Right lung (tissue), 5 donors: ENCODE results near the gene PPM1H. TPM values are rescaled to one million over a fixed set of nuclear protein-coding genes. Genes with fewer than 3 reads are reported as not detected.
"Not testable (repeated sequence)": the region's sequence is repeated elsewhere in the genome, so short reads cannot be mapped to it uniquely, and the experiment has no call there.

Source experiments
- DNase-seq, 2 donors: peaks; one replicate each; pipeline ENCODE4 v3.0.0-alpha.2; 2013
- polyA plus RNA-seq, 5 donors: library from polyadenylated mRNA; unstranded; fragments of 120-200 nt; gene quantifications; one replicate each; pipeline versions ENCODE4 v1.2.1 to v1.2.3, GENCODE V29; 2013; ENCODE audit warnings: inconsistent platforms in 1 of 5, low replicate concordance in 1 of 5; ENCODE audit not compliant: insufficient read length in 5 of 5, insufficient read depth in 1 of 5

Gene PPM1H
- polyA plus RNA-seq, 5 donors, result 5.3 to 13.0 (median 8.5) TPM

GRCh38 chr12:62839869-62840660 is 94.9 kb downstream of the PPM1H start:
- DNase-seq, result no peak

GRCh38 chr12:62834971-62835547 is 99.9 kb downstream of the PPM1H start:
- DNase-seq, result no peak

DNA sequence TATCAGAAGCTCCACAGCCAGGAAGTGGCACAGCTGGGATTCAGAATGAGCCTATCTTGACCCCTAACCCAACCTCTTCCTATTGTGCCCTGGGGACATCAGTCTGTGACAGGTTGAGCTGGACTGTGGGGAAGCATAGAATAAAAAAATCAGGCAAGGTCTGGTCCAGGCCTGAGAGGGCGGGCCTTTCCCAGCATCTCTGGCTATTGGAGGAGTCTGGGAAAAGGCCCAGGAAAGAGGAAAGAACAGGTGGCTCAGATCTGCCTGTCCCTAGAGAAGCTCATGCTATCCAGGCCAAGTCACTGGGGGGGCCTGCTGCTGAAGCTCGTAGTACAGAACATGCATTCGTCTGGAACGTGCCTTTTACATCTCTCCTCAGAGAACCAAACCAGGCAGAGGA is 100.5 kb downstream of the PPM1H start:
- DNase-seq, result no peak

GRCh38 chr12:62833634-62834033 is 101.3 kb downstream of the PPM1H start:
- DNase-seq, result no peak

DNA sequence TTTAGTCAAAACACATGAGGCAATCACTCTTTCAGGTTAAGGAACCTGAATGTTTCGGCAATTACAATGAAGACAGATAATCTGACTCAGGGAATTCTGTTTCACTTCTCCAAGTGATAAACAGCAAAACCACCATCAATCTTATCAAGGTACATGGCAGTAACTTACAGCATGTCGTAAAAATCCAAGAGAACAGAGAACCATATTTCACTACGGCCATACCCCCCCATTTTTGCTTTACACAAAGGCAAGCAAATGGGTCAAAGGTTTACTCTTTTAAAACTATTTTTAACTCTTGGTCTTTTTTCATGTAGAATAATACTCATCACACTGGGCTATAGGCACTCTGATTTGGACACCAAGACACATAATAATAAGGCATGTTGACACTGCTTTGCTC is 102.4 kb downstream of the PPM1H start:
- DNase-seq, result no peak

DNA sequence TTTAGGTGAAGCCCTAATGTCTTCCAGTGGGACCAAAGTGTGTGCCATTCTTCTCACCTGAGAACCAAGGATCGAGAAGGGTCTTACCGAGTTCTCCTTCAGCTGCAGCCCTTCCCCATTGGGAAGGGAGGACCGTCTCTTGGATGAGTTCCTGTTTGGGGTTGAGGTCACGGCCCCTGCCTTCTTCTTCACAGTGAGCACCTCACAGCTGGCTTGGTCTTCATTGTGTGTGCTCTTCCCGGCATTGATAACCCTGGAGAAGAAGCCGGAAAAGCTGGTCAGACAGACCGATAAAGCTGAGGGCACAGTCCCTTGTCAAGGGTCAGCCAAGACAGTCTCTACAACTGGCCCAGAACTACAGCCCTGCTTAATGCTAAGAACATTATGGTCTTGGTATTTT is 102.9 kb downstream of the PPM1H start:
- DNase-seq, result no peak

DNA sequence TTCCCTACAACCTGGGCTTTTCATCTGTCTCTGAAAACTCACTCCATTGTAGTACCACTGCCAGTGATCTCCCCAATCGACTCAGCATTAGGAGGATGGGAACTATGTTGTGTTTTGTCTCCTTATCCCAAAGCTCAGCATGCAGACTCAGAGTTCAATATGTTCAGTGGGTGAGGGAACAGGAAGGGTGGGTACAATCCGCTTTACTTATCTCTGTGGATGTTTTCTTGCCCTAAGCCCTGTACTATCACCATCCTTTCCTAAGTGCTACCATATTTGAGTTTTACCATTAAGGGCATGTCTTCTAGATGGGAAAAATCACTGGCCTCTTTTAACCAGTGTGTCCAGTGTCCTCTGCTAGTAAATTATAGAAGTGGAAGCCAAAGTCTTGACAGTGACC is 107.1 kb downstream of the PPM1H start:
- no peak for DNase-seq

DNA sequence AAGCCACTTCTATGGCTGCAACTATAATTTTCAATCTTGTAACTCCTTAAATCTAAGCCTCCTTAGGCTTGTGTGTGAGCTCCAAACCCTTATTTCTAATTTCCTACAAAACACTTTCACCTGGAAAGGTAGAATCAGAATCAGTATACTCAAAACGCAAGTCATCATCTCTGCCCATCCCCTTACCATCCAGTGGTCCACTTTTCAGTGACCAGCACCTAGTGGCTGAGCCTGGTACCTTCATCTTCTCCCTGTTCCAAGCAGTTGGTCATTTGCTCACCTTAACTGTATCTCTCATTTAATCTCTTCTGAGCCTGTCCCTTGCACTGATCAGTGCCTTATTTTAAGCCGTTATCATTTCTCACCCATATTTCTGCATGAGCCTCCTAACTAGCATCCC is 107.9 kb downstream of the PPM1H start:
- no peak for DNase-seq

GRCh38 chr12:62817556-62818271 is 117.2 kb downstream of the PPM1H start:
- DNase-seq, result peak; percentile 20 to 24

DNA sequence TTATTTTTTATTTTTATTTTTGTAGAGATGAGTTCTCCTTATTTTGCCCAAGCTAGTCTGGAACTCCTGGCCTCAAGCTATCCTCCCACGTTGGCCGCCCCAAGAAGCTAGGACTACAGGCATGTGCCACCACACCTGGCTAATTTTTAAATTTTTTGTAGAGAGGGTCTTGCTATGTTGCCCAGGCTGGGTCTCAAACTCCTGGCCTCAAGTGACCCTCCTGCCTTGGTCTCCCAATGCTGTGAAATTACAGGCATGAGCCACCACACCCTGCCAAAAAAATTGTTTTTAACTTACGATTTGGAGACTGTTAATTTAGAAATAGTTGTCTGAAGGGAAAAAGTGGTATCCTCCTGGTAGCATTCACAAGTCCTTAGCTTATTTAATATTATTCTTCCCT is 120.7 kb downstream of the PPM1H start:
- no peak for DNase-seq

GRCh38 chr12:62813031-62813829 is 121.7 kb downstream of the PPM1H start:
- DNase-seq, result peak; percentile 38 to 59

DNA sequence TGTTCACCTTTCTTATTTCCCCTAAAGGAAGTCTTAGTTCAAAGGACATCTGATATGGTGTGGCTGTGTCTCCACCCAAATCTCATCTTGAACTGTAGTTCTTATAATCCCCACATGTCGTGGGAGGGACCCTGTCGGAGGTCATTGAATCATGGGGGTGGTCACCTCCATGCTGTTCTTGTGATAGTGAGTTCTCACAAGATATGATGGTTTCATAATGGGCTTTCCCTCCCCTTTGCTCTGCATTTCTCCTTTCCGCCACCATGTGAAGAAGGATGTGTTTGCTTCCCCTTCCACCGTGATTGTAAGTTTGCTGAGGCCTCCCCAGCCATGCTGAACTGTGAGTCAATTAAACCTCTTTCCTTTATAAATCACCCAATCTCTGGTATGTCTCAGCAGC is 123.5 kb downstream of the PPM1H start:
- not testable (repeated sequence) for DNase-seq

DNA sequence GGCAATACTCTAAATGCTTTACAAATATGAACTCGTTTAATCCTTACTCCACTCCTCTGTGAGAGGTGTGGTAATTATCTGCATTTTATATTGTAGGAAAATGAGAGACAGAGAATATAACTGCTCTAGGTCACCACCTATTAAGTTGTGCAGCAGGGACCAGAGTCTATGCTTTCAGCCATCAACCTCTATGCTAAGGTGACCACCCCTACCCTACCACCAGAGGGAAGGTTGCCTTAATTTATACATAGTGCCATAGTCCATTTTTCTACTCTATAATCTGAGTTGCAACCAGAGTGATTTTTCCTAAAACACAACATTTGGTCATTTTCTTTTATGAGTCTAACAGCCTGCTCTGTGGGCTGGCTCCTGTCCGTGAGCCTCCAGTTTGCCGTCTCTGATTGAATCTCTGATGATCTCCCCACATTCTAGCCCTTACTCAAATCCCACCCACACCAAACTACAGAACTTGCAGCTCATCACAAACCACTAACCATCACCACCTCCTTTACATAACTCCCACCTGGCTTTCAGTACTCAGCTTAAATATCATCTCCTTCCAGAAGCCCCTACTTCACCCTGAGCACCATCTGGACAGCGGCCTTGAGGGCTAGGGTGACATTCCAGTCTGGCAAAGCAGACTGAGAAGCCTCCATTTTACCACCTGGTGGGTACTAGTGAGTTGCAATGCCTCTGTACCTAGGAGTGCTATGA is 126.6 kb downstream of the PPM1H start:
- DNase-seq, result no peak

- no peak for DNase-seq
Observed at GRCh38 chr12:62806893-62807292, 128.1 kb downstream of the PPM1H start.

DNA sequence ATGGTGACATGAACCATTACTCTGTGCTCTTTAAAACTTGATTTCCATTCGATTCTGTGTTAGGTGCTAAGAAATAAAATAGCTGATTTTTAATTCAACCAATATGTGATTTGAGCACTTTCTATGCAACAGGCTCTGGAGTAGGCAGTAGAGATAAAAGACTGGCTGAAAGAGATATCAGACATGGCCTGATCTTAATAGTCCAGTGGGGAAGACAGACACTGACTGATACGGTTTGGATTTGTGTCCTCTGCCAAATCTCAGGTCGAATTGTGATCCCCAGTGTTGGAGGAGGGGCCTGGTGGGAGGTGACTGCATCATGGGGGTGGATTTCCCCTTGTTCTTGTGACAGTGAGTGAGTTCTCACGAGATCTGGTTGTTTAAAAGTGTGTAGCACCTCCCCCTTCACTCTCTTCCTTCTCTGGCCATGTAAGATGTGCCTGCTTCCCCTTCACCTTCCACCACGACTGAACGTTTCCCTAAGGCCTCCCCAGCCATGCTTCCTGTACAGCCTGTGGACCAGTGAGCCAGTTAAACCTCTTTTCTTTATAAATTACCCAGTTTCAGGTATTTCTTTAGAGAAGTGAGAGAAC is 128.6 kb downstream of the PPM1H start:
- DNase-seq, result no peak

- DNase-seq, result no peak
Observed at GRCh38 chr12:62805517-62805916, 129.4 kb downstream of the PPM1H start.

- DNase-seq, result no peak
Observed at GRCh38 chr12:62803756-62804155, 131.2 kb downstream of the PPM1H start.

DNA sequence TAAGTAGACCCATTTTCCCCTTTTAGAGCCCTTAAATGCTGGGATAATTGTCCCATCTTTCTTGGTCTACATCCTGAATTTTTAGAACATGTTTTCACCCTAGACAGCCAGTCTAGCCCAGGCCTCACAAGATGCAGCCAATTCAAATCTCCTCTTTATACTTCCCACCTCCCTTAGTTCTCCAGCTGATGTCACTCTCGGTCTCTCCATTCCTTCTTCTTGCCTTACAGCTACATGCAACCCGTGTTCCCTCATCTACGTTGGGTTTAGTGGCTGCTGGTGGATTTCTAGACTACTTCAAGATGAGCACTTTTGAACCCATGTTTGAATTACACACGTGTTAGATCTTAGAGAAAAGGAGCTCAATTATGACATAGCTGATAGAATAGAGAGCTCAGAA is 132.0 kb downstream of the PPM1H start:
- DNase-seq, result no peak

GRCh38 chr12:62802321-62802720 is 132.6 kb downstream of the PPM1H start:
- DNase-seq, result no peak

DNA sequence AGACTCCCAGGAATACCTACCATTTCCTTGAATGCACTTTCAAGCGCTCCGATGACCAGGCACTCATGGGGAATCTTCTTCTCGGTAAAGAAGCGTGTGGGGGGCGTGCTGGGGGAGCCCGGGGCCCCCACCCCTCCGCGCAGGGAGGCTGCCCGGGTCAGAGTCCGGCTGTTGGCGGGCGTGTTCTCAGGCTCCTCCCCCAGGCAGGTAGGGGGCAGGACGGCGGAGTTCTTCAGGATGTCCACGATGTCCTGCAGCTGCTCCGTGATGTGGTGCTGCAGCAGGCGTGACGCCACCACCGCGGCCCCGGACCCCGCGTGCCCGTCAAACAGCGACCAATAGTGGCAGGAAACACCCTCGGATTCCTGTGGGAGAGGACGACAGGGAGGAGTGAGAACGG is 133.2 kb downstream of the PPM1H start:
- no peak for DNase-seq
